Activated CD8-positive, alpha-beta memory T cell treated with anti-CD3 and anti-CD28 coated beads, Interleukin-2, amount 50 U/mL, for 48 hours (primary cell): Measurements from ENCODE around the gene SRSF3.

Source experiments
- DNase-seq: peaks from one replicate; pipeline ENCODE4 v3.0.0-alpha.2; 2020

SRSF3 gene

GRCh38 chr6:36624461-36625157, 30.4 kb downstream of the SRSF3 start:
- DNase-seq, result no peak

- no peak for DNase-seq
Observed at GRCh38 chr6:36625158-36625919, 31.2 kb downstream of the SRSF3 start.

- DNase-seq, result no peak
Observed at GRCh38 chr6:36626636-36627035, 32.5 kb downstream of the SRSF3 start.

GRCh38 chr6:36627141-36627540, 33.0 kb downstream of the SRSF3 start:
- no peak for DNase-seq

- no peak for DNase-seq
Observed at GRCh38 chr6:36627801-36628246, 33.7 kb downstream of the SRSF3 start.

- DNase-seq, result no peak
Observed at GRCh38 chr6:36629784-36630183, 35.6 kb downstream of the SRSF3 start.

GRCh38 chr6:36631326-36632011, 37.3 kb downstream of the SRSF3 start:
- DNase-seq, result no peak

GRCh38 chr6:36633370-36633769, 39.2 kb downstream of the SRSF3 start:
- no peak for DNase-seq

GRCh38 chr6:36633915-36634314, 39.8 kb downstream of the SRSF3 start:
- DNase-seq, result no peak

GRCh38 chr6:36634317-36635108, 40.4 kb downstream of the SRSF3 start:
- no peak for DNase-seq

- no peak for DNase-seq
Observed at GRCh38 chr6:36636283-36636682, 42.1 kb downstream of the SRSF3 start.

- DNase-seq, result no peak
Observed at GRCh38 chr6:36636687-36637418, 42.7 kb downstream of the SRSF3 start.

GRCh38 chr6:36638579-36638978, 44.4 kb downstream of the SRSF3 start:
- DNase-seq, result no peak

- DNase-seq, result no peak
Observed at GRCh38 chr6:36639171-36639808, 45.1 kb downstream of the SRSF3 start.

GRCh38 chr6:36641543-36641942, 47.4 kb downstream of the SRSF3 start:
- DNase-seq, result no peak

GRCh38 chr6:36642913-36643817, 49.0 kb downstream of the SRSF3 start:
- DNase-seq, result no peak

GRCh38 chr6:36643977-36644376, 49.8 kb downstream of the SRSF3 start:
- DNase-seq, result no peak

GRCh38 chr6:36649086-36649485, 54.9 kb downstream of the SRSF3 start:
- no peak for DNase-seq

GRCh38 chr6:36649701-36650484, 55.7 kb downstream of the SRSF3 start:
- no peak for DNase-seq
